HG03460 (cell line): Measurements from ENCODE around the gene CCDC144A.
"Not testable (repeated sequence)": the region's sequence is repeated elsewhere in the genome, so short reads cannot be mapped to it uniquely, and the experiment has no call there.

Experiments
- ATAC-seq: cut with Tn5 transposase; IDR thresholded peaks from one replicate; pipeline ENCODE4 v1.9.1; 2021; ENCODE audit not compliant: unreplicated experiment

The CCDC144A gene

GRCh38 chr17:16751924-16752287 is 61.9 kb downstream of the CCDC144A start:
- ATAC-seq, result not testable (repeated sequence)

GRCh38 chr17:16757520-16757919 is 67.5 kb downstream of the CCDC144A start:
- ATAC-seq, result not testable (repeated sequence)

GRCh38 chr17:16758177-16758576 is 68.1 kb downstream of the CCDC144A start:
- not testable (repeated sequence) for ATAC-seq

- ATAC-seq, result not testable (repeated sequence)
Measured at GRCh38 chr17:16768290-16769175, 78.5 kb downstream of the CCDC144A start.

- ATAC-seq, result not testable (repeated sequence)
Measured at GRCh38 chr17:16772394-16773145, 82.5 kb downstream of the CCDC144A start.

- not testable (repeated sequence) for ATAC-seq
Measured at GRCh38 chr17:16773146-16773522, 83.1 kb downstream of the CCDC144A start.

- ATAC-seq, result not testable (repeated sequence)
Measured at GRCh38 chr17:16787851-16788250, 97.8 kb downstream of the CCDC144A start.

- ATAC-seq, result not testable (repeated sequence)
Measured at GRCh38 chr17:16788889-16789536, 99.0 kb downstream of the CCDC144A start.

- ATAC-seq, result not testable (repeated sequence)
Measured at GRCh38 chr17:16789622-16790021, 99.6 kb downstream of the CCDC144A start.

GRCh38 chr17:16790313-16790871 is 100.4 kb downstream of the CCDC144A start:
- not testable (repeated sequence) for ATAC-seq

GRCh38 chr17:16794215-16794614 is 104.2 kb downstream of the CCDC144A start:
- not testable (repeated sequence) for ATAC-seq

GRCh38 chr17:16795894-16796293 is 105.9 kb downstream of the CCDC144A start:
- not testable (repeated sequence) for ATAC-seq

- ATAC-seq, result not testable (repeated sequence)
Measured at GRCh38 chr17:16804851-16805250, 114.8 kb downstream of the CCDC144A start.

GRCh38 chr17:16806599-16806998 is 116.6 kb downstream of the CCDC144A start:
- not testable (repeated sequence) for ATAC-seq

- not testable (repeated sequence) for ATAC-seq
Measured at GRCh38 chr17:16807620-16808019, 117.6 kb downstream of the CCDC144A start.

GRCh38 chr17:16810236-16810635 is 120.2 kb downstream of the CCDC144A start:
- not testable (repeated sequence) for ATAC-seq

- not testable (repeated sequence) for ATAC-seq
Measured at GRCh38 chr17:16812126-16812525, 122.1 kb downstream of the CCDC144A start.

GRCh38 chr17:16814439-16814838 is 124.4 kb downstream of the CCDC144A start:
- ATAC-seq, result no peak

- ATAC-seq, result no peak
Measured at GRCh38 chr17:16817201-16817600, 127.2 kb downstream of the CCDC144A start.

- not testable (repeated sequence) for ATAC-seq
Measured at GRCh38 chr17:16817940-16818339, 127.9 kb downstream of the CCDC144A start.

- no peak for ATAC-seq
Measured at GRCh38 chr17:16818340-16818739, 128.3 kb downstream of the CCDC144A start.
